PC-9 (cell line): ENCODE results near the gene TNP2.

Experiments used
- CTCF ChIP-seq: fragments of 200-600 bp; sonication (generic); conservative IDR thresholded peaks from 2 replicates; pipeline ENCODE4 v1.6.1; 2017; ENCODE audit warnings: mixed run types, antibody characterized with exemption, mild to moderate bottlenecking, moderate library complexity
- EZH2 ChIP-seq: fragments of 200-600 bp; sonication (generic); IDR thresholded peaks from 2 replicates; pipeline ENCODE4 v1.8.0; 2017; ENCODE audit warnings: antibody characterized with exemption, low read depth

GRCh38 chr16:11240636-11241473 is 28.3 kb downstream of the TNP2 start:
- TF ChIP-seq CTCF = no peak
- no peak for TF ChIP-seq EZH2
